LNCaP clone FGC (cell line): ENCODE results near the gene ORM1.
"Not testable (repeated sequence)": the region's sequence is repeated elsewhere in the genome, so short reads cannot be mapped to it uniquely, and the experiment has no call there.

ENCODE experiments used
- DNase-seq: peaks from one replicate; pipeline ENCODE4 v3.0.0-alpha.2; 2011; ENCODE audit warnings: low read depth
- H3K4me3 ChIP-seq: 2 replicates; pipeline ENCODE4 v1.5.1; 2011; ENCODE audit warnings: mild to moderate bottlenecking, low read depth, low read length, control low read depth
- CTCF ChIP-seq: IDR thresholded peaks from 2 replicates; pipeline ENCODE4 v1.5.1; 2012; ENCODE audit warnings: mild to moderate bottlenecking; ENCODE audit not compliant: control insufficient read depth, insufficient read depth; ENCODE audit errors: extremely low read depth

Gene ORM1

DNA sequence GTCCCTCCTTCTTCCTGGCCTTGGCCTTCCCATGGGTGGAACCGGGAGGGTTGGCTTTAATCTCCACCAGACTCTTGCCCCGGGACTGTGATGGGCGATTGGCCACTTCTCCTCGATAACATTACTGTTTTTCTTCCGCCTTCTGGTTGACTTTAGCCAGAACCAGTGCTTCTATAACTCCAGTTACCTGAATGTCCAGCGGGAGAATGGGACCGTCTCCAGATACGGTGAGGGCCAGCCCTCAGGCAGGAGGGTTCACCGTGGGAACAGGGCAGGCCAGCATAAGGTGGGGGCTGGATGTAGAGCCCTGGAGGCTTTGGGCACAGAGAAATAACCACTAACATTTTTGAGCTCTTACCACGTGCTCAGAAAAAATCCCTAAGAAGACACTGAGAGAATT, 7.7 kb downstream of the ORM1 start:
- DNase-seq = no peak
- H3K4me3 ChIP-seq = no peak overlapping the region
- TF ChIP-seq CTCF = no peak

- H3K4me3 ChIP-seq, DNase-seq: not testable (repeated sequence)
These were observed 8.6 kb downstream of the ORM1 start for GRCh38 chr9:114331229-114332195.

GRCh38 chr9:114332474-114333040, 9.7 kb downstream of the ORM1 start:
- H3K4me3 ChIP-seq, DNase-seq: not testable (repeated sequence)

- not testable (repeated sequence) for H3K4me3 ChIP-seq, DNase-seq
These were observed 10.8 kb downstream of the ORM1 start for GRCh38 chr9:114333718-114334117.

- TF ChIP-seq CTCF = no peak
- DNase-seq = no peak
- no peak overlapping the region for H3K4me3 ChIP-seq
These were observed 11.6 kb downstream of the ORM1 start for GRCh38 chr9:114334490-114334889.

GRCh38 chr9:114335745-114336144, 12.8 kb downstream of the ORM1 start:
- TF ChIP-seq CTCF = no peak
- no peak for DNase-seq
- no peak overlapping the region for H3K4me3 ChIP-seq

GRCh38 chr9:114336157-114336556, 13.3 kb downstream of the ORM1 start:
- no peak overlapping the region for H3K4me3 ChIP-seq
- no peak for DNase-seq
- TF ChIP-seq CTCF = no peak

DNA sequence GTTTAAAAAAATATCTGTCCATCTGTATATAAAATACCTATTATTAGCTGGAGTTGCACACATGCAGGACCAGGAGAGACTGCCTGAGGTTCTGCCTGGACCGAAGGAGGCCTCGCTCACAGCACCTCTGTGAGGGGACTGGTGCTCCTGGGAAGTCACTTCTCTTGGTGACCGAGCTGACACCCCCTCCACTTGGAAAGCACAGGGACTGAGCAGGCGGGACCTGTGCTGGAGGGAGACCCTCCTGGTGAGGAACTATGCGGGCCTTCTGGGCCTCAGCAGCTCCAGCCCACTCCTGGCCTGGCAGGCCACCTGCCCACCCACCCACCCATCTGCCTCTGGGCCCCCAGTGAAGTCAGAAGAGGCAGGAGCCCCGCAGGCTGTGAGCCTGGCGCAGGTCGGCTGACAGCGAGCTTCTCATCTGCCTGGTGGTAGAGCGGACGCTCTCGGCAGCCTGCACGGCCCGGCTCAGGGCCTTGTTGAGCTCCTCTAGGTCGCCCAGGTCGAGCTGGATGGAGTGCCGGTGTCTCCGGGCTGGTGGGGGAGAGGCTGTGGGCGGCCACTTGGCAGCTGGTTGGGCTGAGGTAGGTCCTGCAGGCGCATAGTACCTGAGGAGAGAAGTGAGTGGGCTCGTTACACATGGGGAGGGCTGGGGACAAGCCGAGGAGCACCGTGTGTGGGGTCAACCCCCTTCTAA, 13.9 kb downstream of the ORM1 start:
- no peak for TF ChIP-seq CTCF
- no peak overlapping the region for H3K4me3 ChIP-seq
- DNase-seq = no peak
